H1 (cell line): ENCODE measurements around the gene RNF214. TPM values are rescaled to one million over a fixed set of nuclear protein-coding genes. Genes with fewer than 3 reads are reported as not detected.

ENCODE experiments used
- CTCF ChIA-PET: fragments of 300-600 bp; sonication (Branson Sonifier 250); formaldehyde crosslinking; loops from one replicate; lab custom pipeline; 2021; ENCODE audit not compliant: partially characterized antibody; lab: Charles Lee
- POLR2A ChIA-PET: fragments of 300-600 bp; sonication (Branson Sonifier 250); formaldehyde crosslinking; loops from one replicate; lab custom pipeline; 2021; ENCODE audit warnings: inconsistent platforms; ENCODE audit not compliant: partially characterized antibody; lab: Charles Lee
- DNase-seq, 2 experiments: peaks; one replicate each; pipeline versions ENCODE4 v3.0.0 to v3.0.0-alpha.2; 2010 to 2022; ENCODE audit warnings: low spot score in 2 of 2, low read depth in 1 of 2, mixed read lengths in 1 of 2
- FAIRE-seq: peaks from 2 replicates; lab custom pipeline; 2011; peaks lifted over from hg19 to GRCh38; lab: Jason Lieb, UNC
- H2AFZ ChIP-seq: 2 replicates; pipeline ENCODE4 v1.8.1; 2012; ENCODE audit warnings: low read length, inconsistent platforms
- H2AK5ac ChIP-seq: 2 replicates; pipeline ENCODE4 v1.6.1; 2013; ENCODE audit warnings: low read depth, low read length
- H2BK120ac ChIP-seq: replicated peaks from 2 replicates; pipeline ENCODE3; 2013; ENCODE audit warnings: low read depth, low read length, inconsistent platforms
- H2BK12ac ChIP-seq: 2 replicates; pipeline ENCODE4 v1.6.1; 2013; ENCODE audit warnings: low read depth, low read length
- H2BK15ac ChIP-seq: 2 replicates; pipeline ENCODE4 v1.6.1; 2013; ENCODE audit warnings: low read length
- H2BK20ac ChIP-seq: 2 replicates; pipeline ENCODE4 v1.6.1; 2013; ENCODE audit warnings: low read length
- H2BK5ac ChIP-seq: 2 replicates; pipeline ENCODE4 v1.6.1; 2013; ENCODE audit warnings: low read depth, low read length
- H3K14ac ChIP-seq: 2 replicates; pipeline ENCODE4 v1.6.1; 2013; ENCODE audit warnings: inconsistent platforms; ENCODE audit not compliant: insufficient read length
- H3K18ac ChIP-seq: 2 replicates; pipeline ENCODE4 v1.6.1; 2013; ENCODE audit warnings: low read length; ENCODE audit errors: extremely low read depth
- H3K23ac ChIP-seq: 2 replicates; pipeline ENCODE4 v1.6.1; 2013; ENCODE audit warnings: inconsistent platforms; ENCODE audit not compliant: insufficient read length
- H3K23me2 ChIP-seq: 2 replicates; pipeline ENCODE4 v1.6.1; 2013; ENCODE audit warnings: low read depth, low read length
- H3K27ac ChIP-seq: 2 replicates; pipeline ENCODE4 v1.6.1; 2011; ENCODE audit warnings: low read depth, low read length, inconsistent platforms
- H3K27me3 ChIP-seq, 4 experiments: replicated peaks in 1 of 4; 1 replicate in 1 of 4; 2 replicates in 3 of 4; pipeline versions ENCODE4 v1.6.1 to v1.8.1; 2011 to 2013; ENCODE audit warnings: low read length in 3 of 4, mild to moderate bottlenecking in 3 of 4, inconsistent platforms in 2 of 4, mixed read lengths in 2 of 4, moderate library complexity in 1 of 4; ENCODE audit not compliant: control insufficient read depth in 3 of 4, insufficient read depth in 3 of 4; ENCODE audit errors: extremely low read depth in 1 of 4
- H3K36me3 ChIP-seq, 4 experiments: 2 replicates each; pipeline versions ENCODE4 v1.6.1 to v1.8.1; 2011 to 2013; ENCODE audit warnings: mild to moderate bottlenecking in 4 of 4, low read length in 3 of 4, moderate library complexity in 2 of 4, control low read depth in 1 of 4, inconsistent platforms in 1 of 4; ENCODE audit not compliant: insufficient read depth in 4 of 4, control insufficient read depth in 2 of 4
- H3K4ac ChIP-seq: replicated peaks from 2 replicates; pipeline ENCODE3; 2013; ENCODE audit warnings: low read length, low read depth, mixed read lengths, inconsistent platforms; ENCODE audit not compliant: insufficient read length
- H3K4me1 ChIP-seq, 4 experiments: replicated peaks in 1 of 4; 1 replicate in 1 of 4; 2 replicates in 3 of 4; pipeline versions ENCODE4 v1.6.1 to v1.8.1; 2011 to 2013; ENCODE audit warnings: low read length in 3 of 4, inconsistent platforms in 2 of 4, mixed read lengths in 1 of 4; ENCODE audit not compliant: insufficient read depth in 4 of 4, control insufficient read depth in 3 of 4
- H3K4me2 ChIP-seq, 2 experiments: 2 replicates each; pipeline versions ENCODE4 v1.6.1 to v1.8.1; 2011 to 2013; ENCODE audit warnings: low read depth in 2 of 2, low read length in 2 of 2, control low read depth in 1 of 2, inconsistent platforms in 1 of 2, mild to moderate bottlenecking in 1 of 2; ENCODE audit not compliant: insufficient read depth in 1 of 2
- H3K4me3 ChIP-seq, 4 experiments: fragments of 200-600, 300-600 bp in 1 of 4; sonication (generic), shearing (Covaris generic), sonication (Bioruptor Twin) in 1 of 4; 2 replicates each; pipeline versions ENCODE4 v1.5.1 to v1.8.1; 2011 to 2016; ENCODE audit warnings: low read length in 4 of 4, low read depth in 3 of 4, control low read depth in 2 of 4, inconsistent platforms in 2 of 4, mild to moderate bottlenecking in 2 of 4, mixed read lengths in 1 of 4, moderate library complexity in 1 of 4; ENCODE audit not compliant: insufficient read depth in 2 of 4; ENCODE audit errors: extremely low read depth in 1 of 4
- H3K56ac ChIP-seq: replicated peaks from 2 replicates; pipeline ENCODE3; 2013; ENCODE audit warnings: low read depth, mild to moderate bottlenecking, mixed read lengths, low read length, inconsistent platforms; ENCODE audit not compliant: insufficient read length
- H3K79me1 ChIP-seq: 2 replicates; pipeline ENCODE4 v1.6.1; 2013; ENCODE audit warnings: low read depth, low read length, control low read depth
- H3K79me2 ChIP-seq, 2 experiments: 2 replicates each; pipeline versions ENCODE4 v1.6.1 to v1.8.1; 2012 to 2013; ENCODE audit warnings: low read length in 2 of 2, mild to moderate bottlenecking in 2 of 2, inconsistent platforms in 1 of 2; ENCODE audit not compliant: insufficient read depth in 2 of 2, control insufficient read depth in 1 of 2
- H3K9ac ChIP-seq, 4 experiments: replicated peaks in 1 of 4; 1 replicate in 1 of 4; 2 replicates in 3 of 4; pipeline versions ENCODE4 v1.6.1 to v1.8.1; 2011 to 2013; ENCODE audit warnings: low read depth in 3 of 4, low read length in 3 of 4, control low read depth in 2 of 4, mild to moderate bottlenecking in 2 of 4, moderate library complexity in 2 of 4, inconsistent platforms in 1 of 4; ENCODE audit errors: extremely low read depth in 1 of 4
- H3K9me3 ChIP-seq, 2 experiments: 2 replicates each; pipeline versions ENCODE4 v1.6.1 to v1.8.1; 2012 to 2013; ENCODE audit warnings: mild to moderate bottlenecking in 2 of 2, moderate library complexity in 2 of 2, control low read depth in 1 of 2, inconsistent platforms in 1 of 2, low read depth in 1 of 2, low read length in 1 of 2, mixed read lengths in 1 of 2; ENCODE audit not compliant: insufficient read depth in 2 of 2
- H4K20me1 ChIP-seq, 2 experiments: replicated peaks in 1 of 2; 2 replicates each; pipeline versions ENCODE3 to v1.8.1; 2011 to 2013; ENCODE audit warnings: inconsistent platforms in 2 of 2, low read length in 2 of 2, mild to moderate bottlenecking in 1 of 2; ENCODE audit not compliant: insufficient read depth in 2 of 2, control insufficient read depth in 1 of 2
- H4K5ac ChIP-seq: 2 replicates; pipeline ENCODE4 v1.6.1; 2013; ENCODE audit warnings: low read length, low read depth, mixed read lengths, inconsistent platforms; ENCODE audit not compliant: insufficient read length
- H4K8ac ChIP-seq: 2 replicates; pipeline ENCODE4 v1.8.0; 2013; ENCODE audit warnings: mild to moderate bottlenecking, moderate library complexity, low read length, inconsistent platforms; ENCODE audit not compliant: insufficient read depth; ENCODE audit errors: extremely low read depth
- H4K91ac ChIP-seq: replicated peaks from 2 replicates; pipeline ENCODE3; 2013; ENCODE audit warnings: low read length, mixed read lengths, inconsistent platforms; ENCODE audit not compliant: insufficient read length
- ATF3 ChIP-seq: IDR thresholded peaks from 2 replicates; pipeline ENCODE4 v1.6.1; 2011; ENCODE audit warnings: low read depth, mild to moderate bottlenecking, low read length; ENCODE audit not compliant: insufficient read depth
- CHD1 ChIP-seq: IDR thresholded peaks from 2 replicates; pipeline ENCODE4 v1.6.1; 2012; ENCODE audit warnings: low read depth, low read length, improper control_type of control experiment
- CTBP2 ChIP-seq: IDR thresholded peaks from 2 replicates; pipeline ENCODE4 v1.7.0; 2011; ENCODE audit warnings: borderline replicate concordance, mild to moderate bottlenecking, moderate library complexity, mixed read lengths, low read length; ENCODE audit not compliant: insufficient read depth, insufficient read length
- CTCF ChIP-seq, 3 experiments: IDR thresholded peaks; 1 replicate in 2 of 3; 2 replicates in 1 of 3; pipeline versions ENCODE4 v1.5.1 to v1.6.1; 2011; ENCODE audit warnings: low read length in 3 of 3, mild to moderate bottlenecking in 3 of 3, inconsistent platforms in 2 of 3, low read depth in 1 of 3, moderate library complexity in 1 of 3; ENCODE audit not compliant: insufficient read depth in 1 of 3; ENCODE audit errors: control extremely low read depth in 1 of 3
- FOSL1 ChIP-seq: IDR thresholded peaks from 2 replicates; pipeline ENCODE4 v1.6.1; 2011; ENCODE audit warnings: mild to moderate bottlenecking, low read depth, low read length, moderate library complexity; ENCODE audit not compliant: insufficient read depth
- GTF2F1 ChIP-seq: IDR thresholded peaks from 2 replicates; pipeline ENCODE4 v1.6.1; 2012; ENCODE audit warnings: low read depth, low read length, improper control_type of control experiment, borderline replicate concordance
- JUN ChIP-seq: IDR thresholded peaks from 2 replicates; pipeline ENCODE4 v1.6.1; 2011; ENCODE audit warnings: low read depth, mild to moderate bottlenecking, improper control_type of control experiment, low read length
- KDM1A ChIP-seq: fragments of 200-600, 300-600 bp; sonication (generic); IDR thresholded peaks from 2 replicates; pipeline ENCODE4 v1.7.1; 2016; ENCODE audit warnings: mild to moderate bottlenecking, low read length, borderline replicate concordance
- POLR2A ChIP-seq, 2 experiments: IDR thresholded peaks; 1 replicate in 1 of 2; 2 replicates in 1 of 2; pipeline ENCODE4 v1.6.1; 2011; ENCODE audit warnings: low read depth in 2 of 2, low read length in 2 of 2, mild to moderate bottlenecking in 2 of 2; ENCODE audit errors: control extremely low read depth in 1 of 2
- SIN3A ChIP-seq, 2 experiments: IDR thresholded peaks in 1 of 2; conservative IDR thresholded peaks in 1 of 2; 2 replicates each; pipeline ENCODE4 v1.6.1; 2011 to 2012; ENCODE audit warnings: low read length in 2 of 2, improper control_type of control experiment in 1 of 2, low read depth in 1 of 2, mild to moderate bottlenecking in 1 of 2
- SIRT6 ChIP-seq: IDR thresholded peaks from one replicate; pipeline ENCODE4 v1.7.1; 2012; ENCODE audit warnings: low read length, inconsistent platforms
- SP1 ChIP-seq: IDR thresholded peaks from 2 replicates; pipeline ENCODE4 v1.6.1; 2011; ENCODE audit warnings: low read depth, low read length
- WGBS, 2 experiments: shearing (Covaris generic) in 1 of 2; methylation state at CpG; one replicate each; pipeline versions ENCODE4 v1.1.6 to v1.1.7; 2013 to 2015; ENCODE audit warnings: low lambda C conversion rate in 2 of 2, mixed read lengths in 2 of 2, inconsistent platforms in 1 of 2, low coverage in 1 of 2, missing lambda C conversion rate in 1 of 2; ENCODE audit not compliant: insufficient replicate concordance in 2 of 2, insufficient coverage in 1 of 2, insufficient read length in 1 of 2; ENCODE audit errors: extremely low coverage in 1 of 2, missing lambda C conversion rate in 1 of 2; 5-methylcytosine and 5-hydroxymethylcytosine counted together
- polyA plus RNA-seq, 7 experiments: library from polyadenylated mRNA; depleted of rRNA in 3 of 7; stranded (reverse) in 5 of 7; unstranded in 2 of 7; fragments of >200 nt in 5 of 7; fragments of 200-250 nt in 2 of 7; gene quantifications; 1 replicate in 5 of 7; 2 replicates in 1 of 7; 4 replicates in 1 of 7; pipeline versions ENCODE4 v1.2.1 to v1.2.3, GENCODE V29; 2011 to 2013; ENCODE audit warnings: missing spikeins in 2 of 7, mixed read lengths in 2 of 7
- total RNA-seq: library from RNA; stranded (reverse); fragmentation: NEBNext Ultra II Directional; extraction: Animal tissue kit (Norgen Biotek cat#: 25700); gene quantifications from 2 replicates; pipeline ENCODE4 v1.2.1, GENCODE V29; 2021

RNF214 gene
- total and polyA plus RNA-seq, 2 of the 8 experiments (the other 6 are each of a cell fraction or from before 2014, with no cell fraction given), result 34.9 to 35.6 TPM

GRCh38 chr11:117284053-117284452, 51.6 kb downstream of the RNF214 start:
- H3K23ac ChIP-seq, result no peak overlapping the region
- no peak overlapping the region for H3K27ac ChIP-seq
- no peak overlapping the region for H2BK15ac ChIP-seq
- H3K4me1 ChIP-seq, result no peaks in the 10 kb centered on the region
- no peak overlapping the region for H3K4me3 ChIP-seq
- H3K4me2 ChIP-seq, result no peak overlapping the region
- no peak overlapping the region for H2BK5ac ChIP-seq
- no peaks in the 10 kb centered on the region for H3K23me2 ChIP-seq
- no peak overlapping the region for H3K14ac ChIP-seq
- H2AFZ ChIP-seq, result no peak overlapping the region
- H3K27me3 ChIP-seq, result no peaks in the 10 kb centered on the region
- no peak overlapping the region for H4K8ac ChIP-seq
- no peak overlapping the region for H4K91ac ChIP-seq
- H3K79me1 ChIP-seq, result no peaks in the 10 kb centered on the region
- no peak overlapping the region for H2BK120ac ChIP-seq
- FAIRE-seq (no peak), DNase-seq (no peak)
- no peak overlapping the region for H3K56ac ChIP-seq
- H3K79me2 ChIP-seq, result no peaks in the 10 kb centered on the region
- CTCF ChIA-PET, result interaction anchor here (0.7 kb wide), 1 partner anchor 10 kb away, joined by 4 read pairs; no protein-coding TSS in a partner anchor
- no peak overlapping the region for H2AK5ac ChIP-seq
- no peaks in the 10 kb centered on the region for H4K20me1 ChIP-seq
- H2BK12ac ChIP-seq, result no peak overlapping the region
- no peaks in the 10 kb centered on the region for H3K9me3 ChIP-seq
- no peak overlapping the region for H3K9ac ChIP-seq
- peaks cover 18 to 61% (median 32%) of the 10 kb centered on the region in 4 experiments for H3K36me3 ChIP-seq
- no peak overlapping the region for H2BK20ac ChIP-seq
- no peak overlapping the region for H3K4ac ChIP-seq
- WGBS, 2 experiments, result 98% methylated on average over 2 of the region's 2 CpGs; no CpG with 5 or more reads in 1 of the 2 experiments
- H4K5ac ChIP-seq, result no peak overlapping the region
- POLR2A ChIA-PET, result no interaction called here
- H3K18ac ChIP-seq, result no peak overlapping the region
- no peak for TF ChIP-seq SP1
- no peak for TF ChIP-seq CTCF (IDR thresholded peaks at IDR 0.05; ENCODE audit: control extremely low read depth in 1 of 3, insufficient read depth in 1 of 3, low read depth in 1 of 3, low read length in 3 of 3)
- no peak for TF ChIP-seq JUN
- TF ChIP-seq CTBP2, result no peak
- no peak for TF ChIP-seq SIRT6
- no peak for TF ChIP-seq KDM1A
- no peak for TF ChIP-seq FOSL1
- TF ChIP-seq POLR2A (IDR thresholded peaks at IDR 0.05; ENCODE audit: control extremely low read depth in 1 of 2, low read depth in 2 of 2, low read length in 2 of 2), result no peak
- no peak for TF ChIP-seq GTF2F1
- no peak for TF ChIP-seq CHD1
- no peak for TF ChIP-seq ATF3
- no peak for TF ChIP-seq SIN3A (conservative IDR thresholded peaks at IDR 0.05 in 1 of 2, IDR thresholded peaks at IDR 0.05 in 1 of 2; ENCODE audit: low read depth in 1 of 2, low read length in 2 of 2)
